Right hindlimb (tissue), 1 donor: ENCODE measurements around the gene CORO1C.
"Not testable (repeated sequence)": the region's sequence is repeated elsewhere in the genome, so short reads cannot be mapped to it uniquely, and the experiment has no call there.

Experiments
- DNase-seq: peaks from one replicate; pipeline ENCODE4 v3.0.0-alpha.2; 2018

CORO1C gene

GRCh38 chr12:108731105-108731865, at the start of gene CORO1C:
TSS of gene CORO1C (minus strand) at chr12:108731518. CDS start at chr12:108701318, 30,200 bp downstream.
- peak; percentile 97 for DNase-seq

- no peak for DNase-seq
Measured at GRCh38 chr12:108779998-108780688, 48.8 kb upstream of the CORO1C start.

- DNase-seq, result no peak
Measured at GRCh38 chr12:108778053-108778452, 46.7 kb upstream of the CORO1C start.

GRCh38 chr12:108777156-108777555, 45.8 kb upstream of the CORO1C start:
- DNase-seq, result no peak

- peak; percentile 93 for DNase-seq
Measured at GRCh38 chr12:108773798-108774788, 42.8 kb upstream of the CORO1C start.

- DNase-seq, result no peak
Measured at GRCh38 chr12:108772891-108773797, 41.8 kb upstream of the CORO1C start.

- DNase-seq, result peak; percentile 61
Measured at GRCh38 chr12:108772247-108772646, 40.9 kb upstream of the CORO1C start.

GRCh38 chr12:108771835-108772234, 40.5 kb upstream of the CORO1C start:
- DNase-seq, result not testable (repeated sequence)

GRCh38 chr12:108770963-108771362, 39.6 kb upstream of the CORO1C start:
- DNase-seq, result no peak

GRCh38 chr12:108770269-108770829, 39.0 kb upstream of the CORO1C start:
- no peak for DNase-seq

- no peak for DNase-seq
Measured at GRCh38 chr12:108768591-108769500, 37.5 kb upstream of the CORO1C start.

- DNase-seq, result no peak
Measured at GRCh38 chr12:108766294-108766693, 35.0 kb upstream of the CORO1C start.

- DNase-seq, result no peak
Measured at GRCh38 chr12:108765289-108765764, 34.0 kb upstream of the CORO1C start.

GRCh38 chr12:108764540-108765288, 33.4 kb upstream of the CORO1C start:
- DNase-seq, result no peak

- no peak for DNase-seq
Measured at GRCh38 chr12:108761226-108761625, 29.9 kb upstream of the CORO1C start.

- DNase-seq, result no peak
Measured at GRCh38 chr12:108759924-108760323, 28.6 kb upstream of the CORO1C start.

GRCh38 chr12:108757856-108758255, 26.5 kb upstream of the CORO1C start:
- DNase-seq, result no peak

- DNase-seq, result no peak
Measured at GRCh38 chr12:108756421-108756820, 25.1 kb upstream of the CORO1C start.

- DNase-seq, result no peak
Measured at GRCh38 chr12:108755481-108755880, 24.2 kb upstream of the CORO1C start.

GRCh38 chr12:108753976-108754375, 22.7 kb upstream of the CORO1C start:
- DNase-seq, result no peak
